ENCODE measurements around the gene WDR93. TPM values are rescaled to one million over a fixed set of nuclear protein-coding genes. Genes with fewer than 3 reads are reported as not detected.

The WDR93 gene
- total and polyA plus RNA-seq, 2 of the 4 experiments (the other 2 are of a cell fraction), result not detected

DNA sequence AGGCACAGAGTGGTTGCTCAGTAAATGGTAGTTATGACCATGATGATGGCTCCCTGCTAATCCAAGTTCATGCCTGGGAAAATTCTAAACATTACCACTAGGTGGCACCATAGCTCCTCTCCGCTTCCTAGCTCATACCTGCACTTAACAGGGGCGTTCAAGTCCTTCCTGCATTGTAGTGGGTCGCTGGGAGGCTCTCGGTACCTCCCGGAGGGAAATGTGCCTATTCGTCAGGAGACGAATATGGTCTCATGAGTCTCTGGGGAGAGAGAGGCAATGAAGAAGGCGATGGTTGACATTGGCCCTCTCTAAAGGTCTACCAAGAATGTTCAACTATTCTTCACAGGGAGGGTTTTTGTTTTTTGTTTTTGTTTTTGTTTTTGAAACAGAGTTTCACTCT is 49.5 kb downstream of the WDR93 start:
- Histone ChIP-seq H4K5ac (ENCODE audit: low read depth, low read length) (no peak overlapping the region), H3K4me1 (ENCODE audit: control insufficient read depth, insufficient read depth, low read length) (no peaks in the 10 kb centered on the region), H3K18ac (ENCODE audit: low read depth, low read length) (no peak overlapping the region), H3K9ac (ENCODE audit: low read depth, low read length) (no peak overlapping the region), H3K9me1 (ENCODE audit: insufficient read depth, low read length) (no peaks in the 10 kb centered on the region), H2AK9ac (replicated peaks; ENCODE audit: low read depth, low read length, poor library complexity) (peak overlapping the region; percentile 94), H3K4me2 (ENCODE audit: low read depth, low read length) (no peak overlapping the region), H4K8ac (ENCODE audit: low read depth in 2 of 2, low read length in 2 of 2) (peak overlapping the region in 1 of 2 experiments; percentile 49; a peak in 1 of 4 replicates), H2AK5ac (ENCODE audit: low read depth, low read length) (no peak overlapping the region), H3K27ac (ENCODE audit: insufficient read depth, low read length) (no peak overlapping the region), H3K27me3 (ENCODE audit: control insufficient read depth, insufficient read depth, low read length) (peaks cover 39% of the 10 kb centered on the region), H3K4me3 (ENCODE audit: insufficient read depth, low read depth, low read length) (no peak overlapping the region), H3K14ac (replicated peaks; ENCODE audit: low read depth, low read length) (no peak overlapping the region; the same call in 1 of the 2 replicates), H2AFZ (replicated peaks; ENCODE audit: low read length, poor library complexity) (peak overlapping the region; percentile 91), H3K23ac (ENCODE audit: low read depth, low read length) (no peak overlapping the region), H2BK5ac (ENCODE audit: low read depth, low read length, poor library complexity, severe bottlenecking) (no peak overlapping the region), H3K79me1 (ENCODE audit: low read depth in 1 of 2, low read length in 2 of 2) (no peaks in the 10 kb centered on the region), H3K9me3 (ENCODE audit: control insufficient read depth, insufficient read depth, low read length) (no peaks in the 10 kb centered on the region), H2BK20ac (ENCODE audit: low read depth, low read length) (no peak overlapping the region), H3K36me3 (ENCODE audit: control insufficient read depth, insufficient read depth, low read length) (no peaks in the 10 kb centered on the region), H3K56ac (ENCODE audit: extremely low read depth, insufficient read depth, low read length) (no peak overlapping the region), H4K20me1 (ENCODE audit: insufficient read depth, low read length) (no peaks in the 10 kb centered on the region), H2BK120ac (ENCODE audit: low read depth, low read length) (no peak overlapping the region), H2BK15ac (ENCODE audit: low read depth, low read length) (no peak overlapping the region), H4K91ac (ENCODE audit: insufficient read depth, low read depth, low read length) (no peak overlapping the region), H3K4ac (ENCODE audit: low read depth, low read length) (no peak overlapping the region)
- peak; percentile 95 for ATAC-seq (ENCODE audit: low read depth)
- 0% methylated on average over 2 of the region's 8 CpGs; no CpG with 5 or more reads in 1 of the 2 experiments for WGBS, 2 experiments (ENCODE audit: extremely low coverage in 2 of 2, insufficient read length in 1 of 2)
- dilution Hi-C loops (cut with HindIII; ENCODE audit: low sequenced_read_pairs, unreplicated experiment) (no loop called here), intact Hi-C loops (cut with micrococcal nuclease) (loop anchor here (1.0 to 5.0 kb wide), 5 partner anchors 88 to 347 kb away; no protein-coding TSS in a partner anchor), in situ Hi-C loops (cut with MboI; ENCODE audit: low sequenced_read_pairs) (no loop called here)
- DNase-seq, result peak; percentile 71
- TF ChIP-seq, protein P1, sequence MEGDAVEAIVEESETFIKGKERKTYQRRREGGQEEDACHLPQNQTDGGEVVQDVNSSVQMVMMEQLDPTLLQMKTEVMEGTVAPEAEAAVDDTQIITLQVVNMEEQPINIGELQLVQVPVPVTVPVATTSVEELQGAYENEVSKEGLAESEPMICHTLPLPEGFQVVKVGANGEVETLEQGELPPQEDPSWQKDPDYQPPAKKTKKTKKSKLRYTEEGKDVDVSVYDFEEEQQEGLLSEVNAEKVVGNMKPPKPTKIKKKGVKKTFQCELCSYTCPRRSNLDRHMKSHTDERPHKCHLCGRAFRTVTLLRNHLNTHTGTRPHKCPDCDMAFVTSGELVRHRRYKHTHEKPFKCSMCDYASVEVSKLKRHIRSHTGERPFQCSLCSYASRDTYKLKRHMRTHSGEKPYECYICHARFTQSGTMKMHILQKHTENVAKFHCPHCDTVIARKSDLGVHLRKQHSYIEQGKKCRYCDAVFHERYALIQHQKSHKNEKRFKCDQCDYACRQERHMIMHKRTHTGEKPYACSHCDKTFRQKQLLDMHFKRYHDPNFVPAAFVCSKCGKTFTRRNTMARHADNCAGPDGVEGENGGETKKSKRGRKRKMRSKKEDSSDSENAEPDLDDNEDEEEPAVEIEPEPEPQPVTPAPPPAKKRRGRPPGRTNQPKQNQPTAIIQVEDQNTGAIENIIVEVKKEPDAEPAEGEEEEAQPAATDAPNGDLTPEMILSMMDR (conservative IDR thresholded peaks at IDR 0.05; ENCODE audit: low read depth, low read length), result peak; percentile 89
- TF ChIP-seq RAD21 (IDR thresholded peaks at IDR 0.05; ENCODE audit: low read length) (peak; percentile 84), MAFK (IDR thresholded peaks at IDR 0.05; ENCODE audit: low read depth, low read length) (no peak), SMC3 (IDR thresholded peaks at IDR 0.05; ENCODE audit: low read depth, low read length) (peak; percentile 66), FOS (IDR thresholded peaks at IDR 0.05; ENCODE audit: low read depth, low read length) (no peak), BHLHE40 (IDR thresholded peaks at IDR 0.05; ENCODE audit: low read depth, low read length) (no peak)
- CTCF ChIA-PET, result interaction anchor here (0.6 to 1.6 kb wide), 9 partner anchors 8 to 151 kb away, joined by 3 to 17 read pairs (median 3); partner anchors contain the start of gene MESP1
- no TSS peak for BruUV-seq (replicated peaks)
- POLR2A ChIA-PET (ENCODE audit: unreplicated experiment), result no interaction called here

All from IMR-90 (cell line).